Cerebellar cortex (tissue), 1 donor: Measurements from ENCODE around the gene ARHGEF16.

ENCODE experiments used
- DNase-seq: peaks from one replicate; pipeline ENCODE4 v3.0.0-alpha.2; 2015; ENCODE audit warnings: low spot score

Gene ARHGEF16

DNA sequence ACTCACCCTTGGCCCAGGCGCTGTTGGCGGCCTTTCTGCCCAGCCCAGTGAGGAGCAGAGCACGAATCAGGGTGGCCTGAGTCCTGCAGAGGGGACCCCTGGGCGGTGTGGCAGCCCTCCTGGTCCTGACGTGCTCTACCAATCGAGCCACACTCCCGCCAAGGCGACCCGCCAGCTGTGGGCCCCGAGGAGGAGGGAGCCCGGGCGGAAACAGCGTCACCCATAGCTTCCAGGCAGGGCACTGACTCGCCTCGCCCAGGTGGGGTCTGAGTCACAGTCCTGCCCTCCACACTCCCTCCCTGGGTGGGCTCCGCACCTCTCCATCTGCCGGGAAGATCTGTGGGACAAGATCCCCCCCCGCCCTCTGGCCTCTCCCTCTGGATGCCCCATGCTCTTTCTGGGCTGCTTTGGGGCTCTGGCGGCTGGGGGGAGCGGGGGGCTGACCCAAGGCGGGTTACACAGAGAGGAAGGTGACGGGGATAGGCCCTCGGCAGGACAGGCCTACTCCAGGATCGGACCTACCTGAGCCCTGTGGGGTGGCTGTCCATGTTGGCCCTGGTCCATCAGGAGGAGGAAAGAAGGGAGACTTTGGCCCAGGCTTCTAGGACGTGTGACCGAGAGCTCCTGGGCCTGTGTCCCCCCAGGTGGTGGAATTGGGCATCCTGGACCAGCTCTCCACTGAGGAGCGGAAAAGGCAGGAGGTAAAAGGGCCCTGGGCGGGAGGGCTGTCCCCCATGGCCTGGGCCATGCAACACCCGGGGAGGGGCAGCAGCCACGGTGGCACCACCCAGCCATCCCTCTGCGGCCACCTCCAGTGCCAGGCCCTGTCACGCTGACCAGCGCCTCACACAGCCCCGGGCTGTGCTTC, 14.0 kb downstream of the ARHGEF16 start:
- no peak for DNase-seq

DNA sequence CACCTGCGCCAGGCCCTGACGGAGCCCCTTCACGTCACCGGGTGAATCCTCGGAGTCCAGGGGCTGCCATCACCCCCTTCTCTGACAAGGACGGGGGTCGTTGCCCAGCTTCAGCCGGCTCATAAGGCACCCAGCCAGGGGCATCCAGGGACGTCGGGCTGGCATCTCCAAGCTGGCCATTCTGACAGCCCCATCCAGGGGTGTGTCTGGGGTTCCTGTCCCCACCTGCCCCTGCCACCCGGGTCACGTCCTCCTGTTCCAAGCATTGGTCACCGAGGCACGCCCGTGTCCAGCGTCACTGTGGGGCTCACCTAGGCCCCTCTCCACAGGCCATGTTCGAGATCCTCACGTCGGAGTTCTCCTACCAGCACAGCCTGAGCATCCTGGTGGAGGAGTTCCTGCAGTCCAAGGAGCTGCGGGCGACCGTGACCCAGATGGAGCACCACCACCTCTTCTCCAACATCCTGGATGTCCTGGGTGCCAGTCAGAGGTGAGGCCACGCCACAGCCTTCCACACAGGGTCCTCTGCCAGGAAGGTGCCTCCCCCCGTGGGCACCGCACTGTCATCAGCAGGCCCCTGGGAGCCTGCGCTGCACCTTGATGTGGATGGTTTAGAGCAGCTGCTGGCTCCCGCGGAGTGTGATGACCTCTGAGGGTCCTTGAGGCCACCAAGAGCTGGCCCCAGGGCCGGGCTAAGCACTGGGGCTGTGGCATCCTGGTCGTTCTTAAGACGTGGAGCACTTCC, 14.8 kb downstream of the ARHGEF16 start:
- DNase-seq, result no peak

DNA sequence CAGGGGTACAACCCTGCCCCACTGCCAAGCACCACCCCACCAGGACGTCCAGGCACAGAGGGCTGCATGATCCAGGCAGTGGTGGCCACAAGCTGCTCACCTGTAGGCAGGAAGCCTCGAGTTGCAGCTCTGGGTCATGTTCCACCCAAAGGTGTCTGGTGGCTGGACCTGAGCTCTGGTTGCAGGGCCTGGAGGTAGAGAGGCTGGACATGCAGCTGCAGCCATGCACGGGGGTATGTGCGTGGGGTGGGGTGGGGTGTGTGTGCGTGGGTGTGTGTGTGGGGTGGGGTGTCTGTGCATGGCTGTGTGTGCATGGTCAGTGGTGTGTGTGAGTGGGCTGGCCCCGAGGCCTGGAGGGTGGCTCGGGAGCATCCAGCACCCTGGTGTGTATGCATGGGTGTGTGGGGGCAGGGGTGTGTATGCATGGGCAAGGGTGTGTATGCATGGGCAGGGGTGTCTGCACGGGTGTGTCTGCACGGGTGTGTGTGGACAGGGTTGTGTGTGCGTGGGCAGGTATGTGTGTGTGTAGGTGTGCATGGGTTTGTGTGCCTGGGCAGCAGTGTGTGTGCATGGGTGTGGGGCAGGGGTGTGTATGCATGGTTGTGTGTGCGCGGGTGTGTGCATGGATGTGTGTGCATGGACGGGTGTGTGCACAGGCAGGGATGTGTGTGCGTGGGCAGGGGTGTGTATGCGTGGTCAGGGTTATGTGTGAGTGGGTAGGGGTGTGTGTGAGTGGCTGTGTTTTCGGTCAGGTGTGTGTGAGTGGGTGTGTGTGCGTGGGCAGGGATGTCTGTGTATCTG, 15.6 kb downstream of the ARHGEF16 start:
- DNase-seq, result no peak

DNA sequence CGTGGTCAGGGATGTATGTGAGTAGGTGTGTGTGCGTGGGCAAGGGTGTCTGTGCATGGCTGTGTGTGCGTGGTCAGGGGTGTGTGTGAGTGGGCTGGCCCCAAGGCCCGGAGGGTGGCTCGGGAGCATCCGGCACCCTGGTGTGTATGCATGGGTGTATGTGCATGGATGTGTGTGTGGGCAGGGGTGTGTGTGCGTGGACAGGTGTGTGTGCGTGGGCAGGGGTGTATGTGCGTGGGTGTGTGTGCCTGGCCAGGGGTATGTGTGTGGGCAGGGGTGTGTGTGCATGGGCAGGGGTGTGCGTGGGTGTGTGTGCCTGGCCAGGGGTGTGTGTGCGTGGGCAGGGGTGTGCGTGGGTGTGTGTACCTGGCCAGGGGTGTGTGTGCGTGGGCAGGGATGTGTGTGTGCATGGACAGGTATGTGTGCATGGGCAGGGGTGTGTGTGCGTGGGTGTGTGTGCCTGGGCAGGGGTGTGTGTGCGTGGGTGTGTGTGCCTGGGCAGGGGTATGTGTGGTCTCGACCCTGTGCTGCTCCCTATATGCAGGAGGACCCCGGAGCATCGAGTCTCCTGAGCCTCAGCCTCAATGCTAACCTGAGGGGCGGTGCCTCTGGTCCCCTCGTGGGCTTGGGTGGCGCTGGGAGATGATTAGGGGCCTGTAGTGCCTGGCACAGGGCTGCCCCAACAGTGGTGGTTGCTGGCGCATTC, 16.3 kb downstream of the ARHGEF16 start:
- no peak for DNase-seq

DNA sequence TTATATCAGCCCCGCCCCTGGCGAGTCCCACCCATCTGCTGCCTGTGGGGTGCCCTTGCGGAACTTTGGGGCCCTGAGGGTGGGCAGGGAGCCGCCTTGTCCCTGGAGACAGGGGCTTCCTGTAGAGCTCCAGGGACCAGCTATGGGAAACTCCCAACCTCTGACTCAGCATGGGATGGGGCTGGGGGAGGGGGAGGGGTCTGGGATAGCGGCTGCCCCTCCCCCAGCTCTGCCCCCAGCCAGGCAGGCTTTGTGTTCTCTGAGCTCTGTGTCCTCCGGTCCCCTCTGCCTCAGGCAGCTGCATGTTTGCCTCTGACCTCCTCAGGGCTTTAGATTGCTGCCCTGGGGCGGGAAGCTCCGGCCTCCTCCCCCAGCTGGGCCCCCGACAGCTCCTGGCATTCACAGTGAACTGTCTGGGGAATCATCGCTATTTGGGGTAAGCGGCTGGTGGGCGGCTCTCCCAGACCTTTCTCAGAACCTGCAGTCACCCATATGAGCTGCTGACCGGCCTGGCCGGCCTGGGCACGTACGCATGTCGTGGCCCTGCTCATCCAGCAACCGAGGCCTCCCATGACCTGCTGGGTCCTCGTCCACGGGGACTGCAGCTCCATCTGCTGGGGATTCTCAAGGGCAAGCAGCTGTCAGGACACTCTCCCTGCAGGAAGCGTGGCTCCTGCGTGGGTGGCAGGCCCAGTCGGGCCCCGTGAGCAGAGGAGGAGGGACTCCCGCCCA, 17.1 kb downstream of the ARHGEF16 start:
- peak; percentile 24 for DNase-seq

DNA sequence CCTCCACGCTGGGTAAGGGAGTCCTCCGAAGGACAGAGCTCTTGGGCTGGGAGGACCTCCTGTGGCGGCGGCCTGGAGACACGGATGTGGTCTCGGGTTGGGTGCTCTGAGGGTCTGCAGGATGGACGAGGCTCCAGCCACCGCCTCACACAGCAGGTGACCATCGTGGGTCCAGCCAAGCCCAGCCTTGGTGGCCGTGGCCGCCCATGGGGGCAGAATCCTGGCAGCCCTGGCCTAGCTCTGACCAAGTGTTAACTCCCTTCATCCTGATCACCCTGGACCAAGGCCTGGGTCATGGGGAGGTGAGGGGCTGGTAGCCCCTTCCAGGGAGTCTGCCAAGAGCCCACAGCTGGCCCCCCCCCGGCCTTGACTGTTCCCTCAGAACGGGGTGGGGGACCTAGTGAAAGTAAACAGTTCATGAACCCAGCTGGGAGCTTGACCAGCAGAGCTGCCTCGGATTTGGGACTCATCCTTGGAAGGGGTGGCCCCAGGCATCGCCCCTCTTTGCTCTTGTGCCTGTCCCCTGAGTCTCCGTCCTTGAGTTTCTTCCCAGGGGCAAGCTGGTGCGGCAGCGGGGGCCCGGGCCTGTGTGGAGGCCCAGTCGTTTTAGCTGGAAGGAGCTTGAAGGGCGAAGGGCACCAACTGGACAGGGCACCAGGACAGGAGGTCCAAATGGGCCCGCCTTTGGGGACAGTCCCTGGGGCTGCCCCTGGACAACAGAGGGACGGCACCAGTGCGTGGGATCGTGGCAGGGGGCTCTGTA, 17.8 kb downstream of the ARHGEF16 start:
- DNase-seq, result no peak

DNA sequence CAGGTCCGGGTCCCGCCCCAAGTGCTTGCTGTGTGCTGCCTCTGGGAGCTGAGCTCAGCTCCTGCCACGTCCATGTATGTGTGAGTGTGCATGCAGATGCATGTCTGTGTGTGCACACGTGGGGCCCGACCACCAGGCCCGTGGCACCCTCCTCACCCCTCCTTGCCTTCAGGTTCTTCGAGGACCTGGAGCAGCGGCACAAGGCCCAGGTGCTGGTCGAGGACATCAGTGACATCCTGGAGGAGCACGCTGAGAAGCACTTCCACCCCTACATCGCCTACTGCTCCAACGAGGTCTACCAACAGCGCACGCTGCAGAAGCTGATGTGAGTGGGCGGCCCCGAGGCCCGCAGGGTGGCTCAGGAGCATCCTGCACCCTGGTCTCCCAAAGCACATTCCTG, 18.4 kb downstream of the ARHGEF16 start:
- DNase-seq, result no peak

DNA sequence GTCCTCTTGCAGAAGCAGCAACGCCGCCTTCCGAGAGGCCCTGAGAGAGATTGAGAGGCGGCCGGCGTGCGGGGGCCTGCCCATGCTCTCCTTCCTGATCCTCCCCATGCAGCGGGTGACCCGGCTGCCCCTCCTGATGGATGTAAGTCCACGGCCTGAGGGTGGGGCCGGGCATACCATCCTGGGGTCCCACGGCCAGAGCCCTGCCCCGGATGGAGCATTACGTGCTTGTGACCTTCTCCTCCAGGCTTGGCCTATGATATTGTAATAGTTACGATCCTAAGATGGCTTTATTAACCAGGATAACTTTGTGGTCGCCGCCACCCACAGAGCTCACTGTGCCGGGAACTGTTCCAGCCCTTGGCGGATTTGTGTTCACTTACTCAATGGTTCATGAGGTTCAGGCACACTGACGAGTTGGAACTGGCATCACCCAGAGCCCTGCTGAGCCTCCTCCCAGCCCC, 18.9 kb downstream of the ARHGEF16 start:
- no peak for DNase-seq

DNA sequence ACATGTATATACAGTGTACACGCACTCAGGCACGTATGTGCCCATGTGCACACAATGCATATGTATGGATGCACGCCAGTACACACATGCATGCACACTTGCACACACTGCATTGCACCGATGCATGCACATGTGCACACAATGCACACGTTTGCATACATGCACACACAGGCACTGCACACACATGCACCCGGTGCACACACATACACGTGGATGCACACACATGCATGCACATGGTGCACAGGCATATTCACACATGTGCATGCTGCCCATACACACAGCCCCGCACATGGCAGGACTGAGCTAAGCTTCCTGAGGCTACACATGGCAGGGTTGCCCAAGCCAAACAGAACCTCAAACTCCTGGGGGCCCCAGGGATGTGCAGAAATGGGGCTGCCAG, 19.6 kb downstream of the ARHGEF16 start:
- DNase-seq, result no peak

DNA sequence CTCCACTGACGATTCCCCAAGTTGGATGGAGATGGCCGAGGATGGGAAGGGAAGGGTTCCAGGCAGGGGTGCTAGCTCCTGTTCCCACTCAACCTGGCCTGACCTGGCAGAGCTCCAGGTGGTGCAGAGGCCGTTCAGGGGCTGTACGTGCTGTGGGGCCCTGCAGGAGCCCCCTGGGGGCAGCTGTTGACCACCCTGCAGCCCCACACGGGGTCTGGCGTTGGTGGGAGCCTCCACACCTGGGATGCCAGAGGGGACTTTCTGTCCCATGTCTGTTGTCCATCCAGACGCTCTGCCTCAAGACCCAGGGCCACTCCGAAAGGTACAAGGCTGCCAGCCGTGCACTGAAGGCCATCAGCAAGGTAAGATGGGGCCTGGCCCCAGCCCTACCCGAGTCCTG, 20.0 kb downstream of the ARHGEF16 start:
- DNase-seq, result no peak

DNA sequence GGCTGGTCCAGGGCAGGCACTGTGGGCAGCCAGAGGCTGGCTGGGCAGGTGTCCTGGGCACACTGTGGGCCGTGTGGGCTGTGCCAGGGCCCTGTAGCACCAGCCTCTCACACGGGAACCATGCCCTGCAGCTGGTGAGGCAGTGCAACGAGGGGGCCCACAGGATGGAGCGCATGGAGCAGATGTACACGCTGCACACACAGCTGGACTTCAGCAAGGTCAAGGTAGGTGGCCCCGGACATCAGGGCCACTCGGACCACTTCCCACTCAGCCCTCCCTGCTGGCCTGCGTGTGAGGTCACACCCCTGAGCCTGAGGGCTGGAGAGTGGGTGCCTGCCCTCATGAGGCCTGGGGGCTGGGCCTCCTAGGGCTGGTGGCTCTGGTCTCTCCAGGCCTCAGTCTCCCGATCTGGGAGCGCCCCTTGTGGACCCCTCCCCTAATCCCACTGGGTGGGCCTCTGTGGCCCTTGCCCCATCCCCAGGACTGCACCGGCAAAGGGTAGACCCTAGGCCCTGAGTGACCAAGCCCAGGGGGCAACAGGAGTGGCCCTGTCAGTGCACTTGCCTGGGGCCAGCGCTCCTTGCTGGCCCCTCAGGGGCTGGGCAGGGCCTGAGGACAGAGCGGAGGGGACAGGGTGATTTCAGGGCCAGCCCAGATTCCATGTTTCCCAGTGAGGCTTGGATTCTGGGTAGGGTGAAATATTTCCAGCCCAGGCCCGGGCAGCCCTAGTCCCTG, 21.5 kb downstream of the ARHGEF16 start:
- no peak for DNase-seq

DNA sequence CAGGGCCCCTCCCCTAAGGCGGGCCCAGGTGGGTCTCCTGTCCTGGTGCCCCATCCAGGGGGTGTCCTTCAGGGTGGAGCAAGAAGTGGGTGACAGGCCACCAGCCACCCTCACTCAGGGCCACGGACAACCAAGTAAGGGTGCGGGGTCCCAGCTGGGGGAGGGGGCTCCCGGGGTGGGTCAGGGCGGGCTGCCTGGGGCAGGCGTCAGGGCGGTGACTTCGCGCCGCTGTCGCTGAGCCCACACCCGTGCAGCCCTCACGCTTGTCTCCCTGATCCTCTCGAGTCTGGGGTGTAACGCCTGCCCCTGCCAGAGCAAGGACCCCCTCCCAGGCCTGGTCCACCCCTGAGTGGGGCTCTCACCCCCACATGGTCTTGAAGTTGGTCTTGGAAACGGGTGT, 22.2 kb downstream of the ARHGEF16 start:
- no peak for DNase-seq

DNA sequence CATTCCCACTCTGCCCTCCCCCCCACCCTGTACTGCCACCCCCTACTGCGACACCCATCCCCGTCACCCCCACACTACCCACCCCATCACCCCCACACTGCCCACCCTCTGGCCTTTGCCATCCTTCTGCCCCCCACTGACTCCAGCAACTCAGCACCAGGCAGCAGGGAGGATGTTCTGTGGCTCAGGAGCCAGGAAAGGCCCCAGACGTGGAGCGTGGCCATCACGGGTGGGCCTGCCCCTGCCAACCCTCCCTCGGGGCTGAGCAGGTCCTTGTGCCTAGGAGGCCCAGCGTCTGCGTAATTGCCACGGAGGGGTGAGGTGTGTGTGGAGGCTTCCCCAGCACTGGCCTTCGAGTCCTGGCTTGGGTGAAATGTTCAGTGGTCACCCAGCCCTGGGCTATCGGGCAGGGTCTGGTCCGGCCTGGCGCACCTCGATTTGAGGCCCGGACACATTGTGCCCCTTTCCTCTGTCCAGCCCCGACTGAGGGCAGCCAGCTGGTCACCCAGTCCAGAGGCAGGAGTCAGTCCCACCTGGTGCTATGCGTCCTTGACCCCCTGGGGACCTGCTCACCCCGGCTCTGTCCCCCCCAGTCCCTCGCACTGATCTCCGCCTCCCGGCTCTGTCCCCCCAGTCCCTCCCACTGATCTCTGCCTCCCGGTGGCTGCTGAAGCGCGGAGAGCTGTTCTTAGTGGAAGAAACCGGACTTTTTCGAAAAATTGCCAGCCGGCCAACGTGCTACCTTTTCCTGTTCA, 23.0 kb downstream of the ARHGEF16 start:
- DNase-seq, result peak; percentile 22

DNA sequence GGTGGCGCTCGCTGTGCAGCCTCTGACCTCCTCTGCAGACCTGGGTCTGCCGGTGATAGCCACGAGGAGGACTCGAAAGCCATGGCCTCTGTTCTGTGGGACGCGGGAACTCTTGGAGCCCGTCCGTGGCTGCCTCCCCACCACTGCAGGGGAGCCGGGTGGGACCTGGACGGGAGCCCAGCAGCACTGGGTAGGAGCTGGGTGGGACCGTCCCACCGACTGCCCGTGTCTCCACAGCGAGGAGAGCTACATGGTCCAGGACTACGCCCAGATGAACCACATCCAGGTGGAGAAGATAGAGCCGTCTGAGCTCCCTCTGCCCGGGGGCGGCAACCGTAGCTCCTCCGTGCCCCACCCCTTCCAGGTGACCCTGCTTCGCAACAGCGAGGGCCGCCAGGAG, 23.7 kb downstream of the ARHGEF16 start:
- DNase-seq, result no peak

DNA sequence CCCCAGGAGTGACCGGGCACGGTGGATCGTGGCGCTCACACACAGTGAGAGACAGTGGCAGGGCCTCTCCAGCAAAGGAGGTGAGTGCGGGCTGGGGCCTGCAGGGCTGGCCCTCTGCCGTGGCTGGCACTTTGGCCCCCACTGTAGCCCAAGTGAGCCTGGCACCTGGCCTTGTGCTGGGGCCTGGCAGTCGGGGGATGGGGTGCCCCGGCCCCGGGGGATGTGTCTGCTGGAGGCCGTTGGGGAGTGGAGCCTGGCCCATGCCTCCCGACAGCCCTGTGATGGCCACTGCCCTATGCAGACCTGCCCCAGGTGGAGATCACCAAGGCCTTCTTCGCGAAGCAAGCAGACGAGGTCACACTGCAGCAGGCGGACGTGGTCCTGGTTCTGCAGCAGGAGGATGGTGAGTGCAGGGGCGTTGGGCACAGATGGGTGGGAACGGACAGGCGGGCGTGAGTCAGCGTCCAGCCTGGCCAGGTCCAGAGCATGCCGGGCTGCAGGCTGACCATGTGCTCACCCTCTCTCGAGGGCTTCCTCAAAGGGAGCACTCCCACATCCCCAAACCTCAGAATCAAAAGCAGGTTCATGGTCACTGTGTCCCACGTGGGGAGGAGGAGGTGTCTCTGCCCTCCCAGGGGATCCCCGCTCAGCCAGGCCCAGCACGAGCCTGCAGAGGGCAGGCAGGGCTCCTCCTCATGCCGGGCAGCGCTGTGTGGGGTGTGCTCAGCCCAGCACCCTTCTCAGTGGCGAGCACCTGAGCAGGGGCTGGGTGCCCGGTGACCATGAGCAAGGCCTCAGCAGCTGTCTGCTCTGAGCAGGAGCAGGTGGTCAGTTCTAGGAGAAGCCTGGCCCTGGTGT, 25.3 kb downstream of the ARHGEF16 start:
- no peak for DNase-seq

DNA sequence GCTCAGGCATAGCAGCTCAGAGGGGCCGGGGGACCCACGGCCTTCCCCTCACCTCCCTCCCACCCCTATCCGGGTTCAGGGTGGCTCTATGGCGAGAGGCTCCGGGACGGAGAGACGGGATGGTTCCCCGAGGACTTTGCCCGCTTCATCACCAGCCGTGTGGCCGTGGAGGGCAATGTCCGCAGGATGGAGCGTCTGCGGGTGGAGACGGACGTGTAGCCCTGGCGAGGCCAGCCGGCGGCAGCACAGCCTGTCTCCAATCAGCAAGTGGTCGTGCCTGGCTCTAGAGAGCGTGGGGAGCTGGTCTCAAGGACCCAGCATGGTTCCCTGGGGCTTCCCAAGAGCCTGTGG, 25.9 kb downstream of the ARHGEF16 start:
- no peak for DNase-seq

DNA sequence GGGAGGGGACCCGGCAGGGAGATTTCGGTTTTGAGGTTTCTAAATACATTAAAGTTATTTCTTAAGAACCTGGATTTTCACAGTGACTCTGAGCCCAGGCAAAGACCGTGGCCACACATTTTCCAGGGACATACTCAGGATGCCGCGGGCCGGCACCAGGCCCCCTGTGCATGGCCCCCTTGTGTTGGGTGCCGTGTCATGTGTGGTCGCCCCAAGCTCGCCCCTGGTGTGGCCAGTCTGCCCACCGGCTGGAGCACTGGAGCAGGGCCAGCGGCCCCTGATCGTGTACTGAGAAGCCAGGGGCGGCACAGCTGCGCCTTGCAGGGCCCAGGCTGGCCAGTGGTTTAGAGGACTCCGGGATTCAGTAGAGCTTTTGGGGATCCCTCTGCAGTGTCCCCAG, 26.6 kb downstream of the ARHGEF16 start:
- DNase-seq, result no peak

DNA sequence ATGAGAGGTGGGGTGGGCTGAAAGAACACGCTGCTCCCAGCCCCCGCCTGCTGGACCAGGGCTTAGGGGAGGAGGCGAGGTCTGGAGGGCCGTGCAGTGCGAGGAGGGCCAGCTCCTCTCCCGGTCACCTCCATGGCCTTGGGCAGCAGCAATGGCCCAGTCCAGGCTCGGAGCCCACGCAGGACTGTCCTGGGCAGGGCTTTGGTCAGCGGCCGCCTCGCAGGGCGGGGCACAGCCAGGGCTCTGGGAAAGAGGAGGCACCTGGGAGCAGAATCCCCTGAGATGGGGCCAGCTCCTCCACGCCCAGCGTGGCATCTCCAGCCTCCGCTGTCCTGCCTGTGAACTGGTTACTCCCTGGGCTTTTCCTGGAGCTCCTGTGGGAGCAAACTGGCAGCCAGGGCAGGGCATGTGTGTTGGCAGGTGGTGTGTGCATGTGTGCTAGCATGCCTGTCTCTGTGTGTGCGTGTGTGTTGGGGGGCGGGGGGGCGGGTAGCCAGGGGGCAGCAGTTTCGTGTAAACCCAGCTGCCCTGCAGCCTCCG, 27.4 kb downstream of the ARHGEF16 start:
- no peak for DNase-seq
